A673 (cell line): Measurements from ENCODE around the gene SIGLEC8. TPM values are rescaled to one million over a fixed set of nuclear protein-coding genes. Genes with fewer than 3 reads are reported as not detected.
"Not testable (repeated sequence)": the region's sequence is repeated elsewhere in the genome, so short reads cannot be mapped to it uniquely, and the experiment has no call there.

ENCODE experiments used
- BruUV-seq: library from RNA; stranded (reverse); fragments of 400-500 nt; replicated peaks from 2 replicates; lab custom pipeline; 2021; lab: Mats Ljungman, UMichigan
- CTCF ChIA-PET: fragments of 300-600 bp; sonication (Branson Sonifier 250); formaldehyde crosslinking; loops from one replicate; lab custom pipeline; 2022; ENCODE audit warnings: antibody characterized with exemption; lab: Charles Lee
- POLR2A ChIA-PET: fragments of 300-600 bp; sonication (Branson Sonifier 250); formaldehyde crosslinking; loops from one replicate; lab custom pipeline; 2022; ENCODE audit warnings: antibody characterized with exemption; ENCODE audit not compliant: low non-redundant PET; lab: Charles Lee
- DNase-seq: peaks from one replicate; pipeline ENCODE4 v3.0.0-alpha.2; 2015; ENCODE audit warnings: low spot score
- H3K27ac ChIP-seq: fragments of 200-600 bp; sonication (generic); 2 replicates; pipeline ENCODE4 v1.5.1; 2016; ENCODE audit warnings: mixed run types, low read depth, mild to moderate bottlenecking, mixed read lengths, antibody characterized with exemption, low read length; ENCODE audit not compliant: poor library complexity, severe bottlenecking
- H3K27me3 ChIP-seq: fragments of 200-600 bp; sonication (generic); replicated peaks from 2 replicates; pipeline ENCODE4 v1.6.1; 2017; ENCODE audit warnings: mixed run types, low read depth, mild to moderate bottlenecking, mixed read lengths, antibody characterized with exemption, low read length; ENCODE audit not compliant: insufficient read depth, poor library complexity
- H3K36me3 ChIP-seq: fragments of 200-600 bp; sonication (generic); 2 replicates; pipeline ENCODE4 v1.6.1; 2016; ENCODE audit warnings: mixed run types, mild to moderate bottlenecking, mixed read lengths, antibody characterized with exemption, low read length; ENCODE audit not compliant: insufficient read depth, poor library complexity, severe bottlenecking
- H3K4me1 ChIP-seq: fragments of 200-600 bp; sonication (generic); 2 replicates; pipeline ENCODE4 v1.6.1; 2017; ENCODE audit warnings: mixed run types, mild to moderate bottlenecking, mixed read lengths, antibody characterized with exemption, low read length; ENCODE audit not compliant: insufficient read depth, poor library complexity, severe bottlenecking
- H3K4me3 ChIP-seq: fragments of 200-600 bp; sonication (generic); 2 replicates; pipeline ENCODE4 v1.5.1; 2016; ENCODE audit warnings: low read depth, mixed run types, mild to moderate bottlenecking, mixed read lengths, low read length; ENCODE audit not compliant: poor library complexity, severe bottlenecking
- H3K9me3 ChIP-seq: fragments of 200-600 bp; sonication (generic); 2 replicates; pipeline ENCODE4 v1.6.1; 2016; ENCODE audit warnings: mixed run types, low read depth, mild to moderate bottlenecking, mixed read lengths, antibody characterized with exemption, low read length; ENCODE audit not compliant: poor library complexity, severe bottlenecking
- EZH2 ChIP-seq: fragments of 200-600 bp; sonication (generic); IDR thresholded peaks from 2 replicates; pipeline ENCODE4 v1.6.1; 2017; ENCODE audit warnings: borderline replicate concordance, low read depth, mild to moderate bottlenecking, mixed read lengths, antibody characterized with exemption, low read length; ENCODE audit not compliant: poor library complexity, severe bottlenecking
- intact Hi-C: fragments of 100-400 bp; cut with micrococcal nuclease; formaldehyde crosslinking; loops from one replicate; pipeline ENCODE4 v1.10.0; 2022; ENCODE audit not compliant: unreplicated experiment
- total RNA-seq: library from RNA; stranded (reverse); gene quantifications from 2 replicates; pipeline ENCODE4 v1.2.3, GENCODE V29; 2021
- TF ChIP-seq, protein P1 (sequence below): fragments of 300-800, 200-600 bp; sonication (generic); conservative IDR thresholded peaks from 2 replicates; pipeline ENCODE4 v1.5.1; 2017; ENCODE audit warnings: low read depth, mild to moderate bottlenecking, antibody characterized with exemption, low read length, moderate library complexity, mixed read lengths

The SIGLEC8 gene
- total RNA-seq, 1 experiment from 2014 or later = not detected

DNA sequence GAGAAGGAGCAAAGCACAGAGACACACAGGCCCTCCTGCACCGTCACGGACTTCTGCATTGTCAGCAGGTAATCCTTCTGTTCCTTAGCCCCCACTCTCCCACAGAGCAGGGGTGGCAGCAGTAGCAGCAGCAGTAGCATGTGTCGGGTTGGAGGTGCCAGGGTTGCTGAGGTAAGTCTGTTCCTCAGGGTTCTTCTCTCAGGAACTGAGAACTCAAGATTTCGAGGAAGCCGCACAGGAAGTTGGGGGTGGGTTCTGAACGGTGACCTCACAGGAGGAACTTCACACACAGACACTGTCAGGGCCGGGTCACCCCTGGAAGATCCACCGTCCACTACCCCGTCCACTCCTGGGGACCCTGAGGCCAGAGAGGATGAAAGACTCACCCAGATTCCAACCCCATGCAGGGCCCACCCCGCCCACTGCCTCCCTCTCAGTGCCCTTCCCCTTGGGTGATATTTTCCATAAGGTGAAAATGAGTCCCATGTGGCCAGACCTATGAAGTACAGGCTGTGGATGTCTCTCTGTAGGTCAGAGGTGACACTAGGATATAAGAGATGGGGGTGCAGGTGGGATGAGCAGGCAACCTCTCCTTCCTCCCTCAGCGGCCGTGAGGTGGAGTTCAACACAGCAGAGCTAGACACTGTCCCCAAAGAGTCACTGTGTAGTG, 43.5 kb upstream of the SIGLEC8 start, which contains the start of gene SIGLEC12:
Gene SIGLEC12, minus strand, starts transcription at position 207 of the 670 bp plus-strand sequence. Its CDS starts 67 bp downstream, at position 140.
- Histone ChIP-seq H3K4me3 (no peak within 1 kb of the TSS), H3K4me1 (no peaks in the 10 kb centered on the region), H3K27ac (no peak within 1 kb of the TSS), H3K9me3 (no peaks in the 10 kb centered on the region), H3K36me3 (no peaks in the 10 kb centered on the region), H3K27me3 (peaks cover 22% of the 10 kb centered on the region)
- ChIA-PET CTCF (no interaction called here), POLR2A (no interaction called here)
- BruUV-seq = no TSS peak
- intact Hi-C loops = no loop called here
- TF ChIP-seq, protein P1, sequence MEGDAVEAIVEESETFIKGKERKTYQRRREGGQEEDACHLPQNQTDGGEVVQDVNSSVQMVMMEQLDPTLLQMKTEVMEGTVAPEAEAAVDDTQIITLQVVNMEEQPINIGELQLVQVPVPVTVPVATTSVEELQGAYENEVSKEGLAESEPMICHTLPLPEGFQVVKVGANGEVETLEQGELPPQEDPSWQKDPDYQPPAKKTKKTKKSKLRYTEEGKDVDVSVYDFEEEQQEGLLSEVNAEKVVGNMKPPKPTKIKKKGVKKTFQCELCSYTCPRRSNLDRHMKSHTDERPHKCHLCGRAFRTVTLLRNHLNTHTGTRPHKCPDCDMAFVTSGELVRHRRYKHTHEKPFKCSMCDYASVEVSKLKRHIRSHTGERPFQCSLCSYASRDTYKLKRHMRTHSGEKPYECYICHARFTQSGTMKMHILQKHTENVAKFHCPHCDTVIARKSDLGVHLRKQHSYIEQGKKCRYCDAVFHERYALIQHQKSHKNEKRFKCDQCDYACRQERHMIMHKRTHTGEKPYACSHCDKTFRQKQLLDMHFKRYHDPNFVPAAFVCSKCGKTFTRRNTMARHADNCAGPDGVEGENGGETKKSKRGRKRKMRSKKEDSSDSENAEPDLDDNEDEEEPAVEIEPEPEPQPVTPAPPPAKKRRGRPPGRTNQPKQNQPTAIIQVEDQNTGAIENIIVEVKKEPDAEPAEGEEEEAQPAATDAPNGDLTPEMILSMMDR = no peak
- no peak for DNase-seq

DNA sequence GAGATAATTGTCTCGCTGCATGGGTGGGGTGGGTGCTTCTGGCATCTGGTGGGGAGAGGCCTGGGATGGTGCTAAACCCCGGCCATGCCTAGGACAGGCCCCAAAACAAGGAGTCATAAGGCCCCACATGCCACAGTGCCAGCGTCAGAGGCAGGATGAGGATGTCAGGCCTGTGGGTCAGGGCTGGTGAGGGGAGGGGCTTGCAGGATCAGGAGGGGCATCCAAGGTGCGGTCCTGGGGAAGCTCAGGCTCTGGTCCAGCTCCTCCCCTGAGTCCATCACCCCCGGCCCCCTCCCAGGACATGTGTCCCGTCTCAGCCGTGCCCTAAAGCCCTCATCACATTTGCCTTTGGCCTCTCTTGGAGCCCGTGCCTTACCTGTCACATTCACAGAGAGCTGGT, 42.7 kb upstream of the SIGLEC8 start:
- intact Hi-C loops, H3K27ac ChIP-seq, POLR2A ChIA-PET, BruUV-seq, H3K9me3 ChIP-seq, H3K36me3 ChIP-seq, H3K4me1 ChIP-seq, DNase-seq, CTCF ChIA-PET, H3K4me3 ChIP-seq: not testable (repeated sequence)
- H3K27me3 ChIP-seq = peaks cover 15% of the 10 kb centered on the region

DNA sequence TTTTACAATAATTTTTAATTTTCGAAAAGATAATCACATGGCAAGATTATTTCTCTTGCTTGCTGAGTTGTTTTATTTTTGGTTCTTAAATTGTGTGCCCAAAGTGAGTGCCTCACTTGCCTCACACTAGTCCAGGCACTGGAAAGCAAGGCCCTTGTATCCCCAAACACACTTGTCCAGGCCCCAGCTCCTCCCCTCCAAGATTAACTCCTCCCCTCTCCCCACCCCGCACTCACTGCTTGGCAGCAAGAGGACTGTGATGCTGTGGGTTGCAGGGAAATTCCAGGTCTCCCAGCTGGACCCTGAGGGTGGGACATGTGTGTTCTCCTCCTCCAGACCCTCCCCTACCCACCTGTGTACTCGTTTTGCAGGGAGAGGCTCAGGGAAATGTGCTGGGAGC, 39.4 kb upstream of the SIGLEC8 start:
- no peaks in the 10 kb centered on the region for H3K9me3 ChIP-seq

DNA sequence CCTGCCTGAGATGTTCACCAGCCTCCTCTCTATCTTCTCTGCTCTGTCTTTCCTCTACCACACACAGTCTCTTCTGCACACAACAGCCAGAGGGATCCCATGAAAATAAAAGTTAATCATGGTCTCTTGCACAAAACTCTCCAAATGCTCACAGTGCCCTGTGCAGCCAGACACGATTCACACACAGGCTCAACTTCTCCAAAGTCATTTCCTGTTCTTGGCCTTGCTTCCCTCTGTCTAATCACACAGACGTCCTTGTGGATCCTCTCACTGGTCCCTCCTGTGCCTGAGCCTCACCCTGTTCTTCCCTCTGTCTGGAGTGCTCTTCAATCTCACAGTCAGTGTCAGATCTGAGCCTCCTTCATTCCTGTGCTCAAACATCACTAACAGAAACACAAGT, 35.5 kb upstream of the SIGLEC8 start:
- H3K27me3 ChIP-seq = peaks cover 47% of the 10 kb centered on the region
- no peak overlapping the region for H3K27ac ChIP-seq
- ChIA-PET CTCF (no interaction called here), POLR2A (no interaction called here)
- H3K9me3 ChIP-seq = no peaks in the 10 kb centered on the region
- no peaks in the 10 kb centered on the region for H3K4me1 ChIP-seq
- intact Hi-C loops = no loop called here
- no TSS peak for BruUV-seq
- H3K36me3 ChIP-seq = no peaks in the 10 kb centered on the region
- no peak for DNase-seq
- TF ChIP-seq, protein P1 = no peak
- no peak for TF ChIP-seq EZH2
- H3K4me3 ChIP-seq = no peak overlapping the region

More for the DNA sequence above, 39.4 kb upstream of the SIGLEC8 start:
- no peak overlapping the region for H3K27ac ChIP-seq
- H3K4me1 ChIP-seq = no peaks in the 10 kb centered on the region
- POLR2A ChIA-PET = no interaction called here
- H3K27me3 ChIP-seq = peaks cover 17% of the 10 kb centered on the region
- no peak for DNase-seq
- BruUV-seq = no TSS peak
- intact Hi-C loops = no loop called here
- H3K36me3 ChIP-seq = no peaks in the 10 kb centered on the region
- no peak overlapping the region for H3K4me3 ChIP-seq
- CTCF ChIA-PET = no interaction called here
- TF ChIP-seq EZH2 = no peak
- TF ChIP-seq, protein P1 = no peak
